Activated T-cell treated with anti-CD3 and anti-CD28 coated beads for 48 hours (primary cell): ENCODE data around the gene RBM4B.

Experiments used
- DNase-seq: peaks from one replicate; pipeline ENCODE4 v3.0.0-alpha.2; 2020; ENCODE audit warnings: low read depth

RBM4B gene

GRCh38 chr11:66707486-66707885 lies 29.8 kb upstream of the RBM4B start:
- no peak for DNase-seq

GRCh38 chr11:66706989-66707388 lies 29.3 kb upstream of the RBM4B start:
- no peak for DNase-seq

DNA sequence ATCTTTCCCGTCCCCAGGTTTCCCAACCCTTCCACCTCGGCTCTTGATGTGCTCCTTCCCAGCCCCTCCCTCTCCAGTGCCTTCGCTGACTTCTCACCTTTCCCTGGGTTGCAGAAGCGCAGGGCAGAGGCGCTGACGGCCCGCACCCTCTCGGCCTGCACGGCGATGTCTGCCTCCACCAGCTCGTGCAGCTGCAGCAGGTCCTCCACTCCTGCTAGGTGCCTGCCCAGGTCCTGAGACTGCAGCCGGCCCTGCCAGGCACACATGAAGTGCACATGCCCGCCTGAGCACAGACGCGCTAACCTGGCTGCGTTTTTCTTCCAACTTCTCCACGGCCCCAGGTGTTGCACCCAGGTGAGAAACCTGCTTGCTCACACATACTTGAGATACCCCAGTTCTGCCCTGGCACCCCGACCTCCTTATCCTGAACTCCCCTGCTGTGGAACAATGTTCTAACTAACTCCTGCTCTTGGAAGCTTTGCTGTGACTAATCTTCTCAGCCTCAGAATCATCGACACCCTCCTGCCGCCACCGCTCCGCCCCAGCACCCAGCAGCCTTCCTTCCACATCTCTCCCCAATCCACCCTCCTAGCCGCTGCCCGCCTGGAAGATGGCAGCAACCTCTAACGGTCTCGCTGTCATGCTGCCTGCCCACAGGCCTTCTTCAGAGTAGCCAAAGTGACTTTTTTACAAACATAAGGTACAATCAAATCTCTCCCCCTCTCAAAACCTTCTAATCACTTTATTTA lies 28.1 kb upstream of the RBM4B start:
- DNase-seq = no peak

DNA sequence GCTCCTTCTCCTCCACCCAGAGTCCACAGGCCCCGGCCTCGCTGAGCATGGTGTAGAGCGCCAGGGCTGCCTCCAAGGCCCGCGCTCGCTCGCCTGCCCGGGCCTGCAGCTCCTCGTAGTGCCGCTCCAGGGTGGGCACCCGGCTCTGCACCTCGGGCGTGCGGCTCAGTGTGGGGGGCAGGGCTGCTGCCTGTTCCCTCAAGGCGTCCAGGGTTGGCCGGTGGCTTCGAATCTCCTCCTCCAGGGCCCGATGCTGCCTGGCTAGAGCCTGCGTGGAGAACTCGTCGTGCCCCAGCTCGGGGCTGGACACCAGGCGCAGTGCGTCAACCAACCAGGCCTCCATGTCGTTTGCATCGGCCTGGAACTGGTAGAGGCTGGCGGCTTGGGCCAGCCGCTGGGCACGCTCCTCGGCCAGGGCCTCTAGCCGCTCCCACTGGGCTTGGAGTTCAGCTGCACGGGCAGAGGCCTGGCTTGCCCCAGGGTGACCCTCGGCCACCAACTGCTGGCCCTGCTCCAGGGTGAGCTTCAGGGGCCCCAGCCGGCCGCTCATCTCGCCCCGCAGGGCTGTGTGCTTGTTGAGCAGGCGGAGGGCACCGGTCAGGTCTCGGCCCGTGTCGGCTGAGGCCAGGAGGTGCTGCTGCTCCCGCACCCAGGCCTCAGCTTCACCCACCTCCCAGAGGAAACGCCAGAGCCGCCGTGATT lies 27.1 kb upstream of the RBM4B start:
- DNase-seq = no peak

GRCh38 chr11:66701432-66702240 lies 23.9 kb upstream of the RBM4B start:
- no peak for DNase-seq

- DNase-seq = no peak
These were observed 23.1 kb upstream of the RBM4B start for GRCh38 chr11:66700742-66701141.

DNA sequence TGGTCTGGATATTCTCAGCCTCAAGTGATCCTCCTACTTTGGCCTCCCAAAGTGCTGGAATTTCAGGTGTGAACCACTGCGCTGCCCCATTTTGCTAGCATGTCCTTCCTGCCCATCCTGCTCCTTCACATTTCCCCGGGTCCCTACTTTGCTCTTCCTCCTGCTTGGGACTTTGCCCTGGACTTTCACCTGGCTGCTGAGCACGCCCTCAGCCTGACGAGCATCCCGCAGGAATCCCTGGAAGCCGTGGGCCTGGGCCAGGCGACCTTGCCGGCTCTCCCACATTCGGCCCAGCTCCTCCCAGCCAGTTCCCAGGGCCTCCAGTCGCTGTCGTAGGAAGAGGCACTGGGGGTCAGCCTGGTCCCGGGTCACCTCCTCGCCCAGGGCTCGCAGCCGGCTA lies 22.6 kb upstream of the RBM4B start:
- DNase-seq = no peak

DNA sequence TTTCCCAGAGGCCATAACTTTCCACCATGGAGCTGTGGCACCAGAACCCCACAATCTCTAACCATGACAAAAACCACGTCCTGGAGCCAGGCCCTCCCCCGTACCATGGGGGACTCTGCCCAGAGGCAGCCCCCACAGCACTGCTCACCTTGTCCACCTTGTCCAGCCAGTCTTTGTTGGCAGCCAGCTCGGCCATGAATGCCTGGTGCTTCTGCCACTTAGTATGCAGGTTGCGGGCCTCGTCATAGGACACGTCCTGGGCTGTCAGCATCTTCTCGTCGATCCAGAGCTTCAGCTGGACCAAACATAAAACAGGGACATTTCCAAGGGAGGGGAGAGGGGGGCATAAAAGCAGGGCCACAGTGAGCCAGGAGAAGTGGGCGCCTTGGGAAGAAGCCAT lies 20.8 kb upstream of the RBM4B start:
- DNase-seq = no peak

DNA sequence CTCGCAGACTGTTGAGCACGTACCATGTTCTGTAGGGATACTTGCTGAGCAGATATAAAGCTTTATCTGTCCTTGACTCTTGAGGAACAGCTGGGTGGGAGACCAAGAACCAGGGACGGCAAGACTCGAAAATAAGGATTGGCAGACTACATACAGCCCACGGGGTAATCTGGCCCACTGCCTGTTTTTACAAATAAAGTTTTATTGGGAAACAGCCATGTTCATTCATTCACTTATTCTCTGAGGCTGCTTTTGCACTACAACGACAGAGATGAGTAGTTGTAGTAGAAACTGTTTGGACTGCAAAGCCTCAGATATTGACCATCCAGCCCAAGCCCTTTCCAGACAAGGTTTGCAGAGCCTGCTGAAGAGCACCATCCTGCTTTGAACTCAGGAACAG lies 20.3 kb upstream of the RBM4B start:
- no peak for DNase-seq

DNA sequence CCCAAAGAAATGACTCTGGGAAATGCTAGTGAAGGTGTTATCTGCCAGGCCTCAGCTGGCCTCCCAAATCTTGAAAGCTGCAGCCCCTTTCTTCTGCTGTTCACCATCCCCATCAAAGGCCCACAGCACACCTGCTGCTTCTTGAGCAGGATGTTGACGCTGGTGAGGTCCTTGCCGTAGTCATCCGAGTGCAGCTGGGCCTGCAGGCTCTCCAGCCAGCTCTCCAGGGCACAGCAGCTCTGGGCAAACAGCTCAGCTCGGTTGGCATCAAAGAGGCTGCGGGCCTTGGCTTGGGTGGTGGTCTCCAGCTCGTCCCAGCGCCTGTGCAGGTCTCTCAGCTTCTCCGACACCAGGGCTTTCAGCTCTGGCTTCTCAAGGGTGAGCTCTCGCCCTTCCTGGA lies 18.5 kb upstream of the RBM4B start:
- no peak for DNase-seq

GRCh38 chr11:66694732-66695207 lies 17.1 kb upstream of the RBM4B start:
- peak; percentile 73 for DNase-seq

- DNase-seq = no peak
These were observed 16.3 kb upstream of the RBM4B start for GRCh38 chr11:66694056-66694410.

GRCh38 chr11:66693356-66694055 lies 15.8 kb upstream of the RBM4B start:
- no peak for DNase-seq

DNA sequence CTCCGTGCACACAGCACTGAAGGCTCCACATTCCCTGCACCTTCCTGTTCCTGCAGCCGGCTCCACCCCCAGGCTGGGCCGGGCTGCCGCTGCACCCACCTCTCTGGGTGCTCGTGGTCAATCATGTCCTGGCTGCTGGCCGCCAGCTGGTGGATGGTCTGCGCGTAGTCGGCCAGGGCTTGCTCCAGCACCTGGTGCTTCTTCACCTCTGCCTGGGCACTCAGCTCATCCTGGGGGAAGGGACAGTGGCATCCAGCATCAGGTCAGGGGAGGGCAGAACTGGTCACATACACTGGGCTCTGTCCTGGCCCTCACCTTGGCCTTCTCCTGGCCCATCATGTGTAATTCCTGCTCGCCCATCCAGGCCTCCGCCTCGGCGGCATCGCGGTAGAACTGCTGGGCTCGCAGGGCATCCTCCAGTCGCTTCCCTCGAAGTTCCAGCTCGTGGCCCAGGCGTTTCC lies 15.2 kb upstream of the RBM4B start:
- DNase-seq = no peak

DNA sequence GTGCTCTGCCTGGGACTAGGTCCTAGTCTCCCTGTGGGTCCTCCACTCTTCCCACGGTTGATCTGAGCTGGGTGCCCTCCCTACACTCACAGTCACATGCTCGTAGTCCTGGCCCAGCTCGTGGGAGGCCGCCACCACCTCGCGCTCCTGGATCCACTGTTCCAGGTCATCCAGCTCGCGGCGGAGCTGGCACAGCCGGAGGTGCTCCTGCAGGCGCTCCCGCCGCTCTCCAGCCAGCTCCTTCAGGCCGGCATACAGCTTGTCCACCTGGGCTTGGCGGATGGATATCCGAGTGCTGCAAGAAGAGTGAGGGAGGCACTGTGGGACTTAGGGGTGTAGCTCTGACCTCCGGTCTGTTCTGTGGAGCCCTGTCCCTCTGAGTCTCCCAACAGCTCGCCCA lies 14.8 kb upstream of the RBM4B start:
- no peak for DNase-seq

GRCh38 chr11:66691311-66691980 lies 13.8 kb upstream of the RBM4B start:
- no peak for DNase-seq

DNA sequence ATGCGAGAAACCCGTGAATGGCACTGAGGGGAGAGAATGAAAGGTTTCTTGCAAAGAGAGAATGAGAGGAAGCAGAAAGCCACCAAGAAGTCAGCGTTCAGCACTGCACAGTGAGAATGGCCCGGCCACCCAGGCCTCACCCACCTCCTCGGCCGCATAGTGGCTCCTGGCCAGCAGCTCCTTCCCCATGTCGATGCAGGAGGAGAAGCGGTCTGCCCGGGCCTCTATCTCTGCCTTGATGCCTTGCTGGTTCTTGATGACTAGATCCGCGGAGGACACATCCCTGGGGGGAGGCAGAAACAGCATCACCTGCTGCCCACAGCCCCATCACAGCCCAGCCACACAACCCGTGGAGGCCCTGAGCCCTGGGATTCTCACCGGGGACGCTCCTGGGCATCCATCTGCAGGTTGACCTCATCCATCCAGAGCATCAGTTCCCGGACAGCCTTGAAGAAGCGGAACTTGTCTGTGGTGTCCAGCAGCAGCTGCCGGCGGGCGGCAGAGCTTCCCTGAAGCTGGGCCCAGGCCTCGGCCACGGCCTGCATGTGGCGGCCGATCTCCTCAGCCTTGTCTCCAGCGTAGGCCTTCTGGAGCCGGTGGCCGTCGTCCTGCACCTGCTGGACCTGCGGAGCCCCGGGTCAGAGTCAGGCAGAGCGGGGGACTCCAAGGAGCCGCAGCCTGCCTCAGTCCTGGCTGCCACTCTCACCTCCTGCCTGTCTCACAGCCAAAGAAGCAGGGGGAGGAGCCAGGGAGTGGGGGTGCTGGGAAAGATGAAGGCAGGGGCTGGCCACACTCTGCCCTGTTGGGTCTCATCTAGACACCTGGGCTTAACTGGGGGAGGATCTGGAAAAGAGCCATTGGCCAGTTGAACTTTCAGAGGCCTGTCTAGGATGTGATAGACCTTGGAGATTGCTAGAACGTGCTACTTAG lies 12.2 kb upstream of the RBM4B start:
- no peak for DNase-seq

GRCh38 chr11:66688561-66689534 lies 11.2 kb upstream of the RBM4B start:
- no peak for DNase-seq

DNA sequence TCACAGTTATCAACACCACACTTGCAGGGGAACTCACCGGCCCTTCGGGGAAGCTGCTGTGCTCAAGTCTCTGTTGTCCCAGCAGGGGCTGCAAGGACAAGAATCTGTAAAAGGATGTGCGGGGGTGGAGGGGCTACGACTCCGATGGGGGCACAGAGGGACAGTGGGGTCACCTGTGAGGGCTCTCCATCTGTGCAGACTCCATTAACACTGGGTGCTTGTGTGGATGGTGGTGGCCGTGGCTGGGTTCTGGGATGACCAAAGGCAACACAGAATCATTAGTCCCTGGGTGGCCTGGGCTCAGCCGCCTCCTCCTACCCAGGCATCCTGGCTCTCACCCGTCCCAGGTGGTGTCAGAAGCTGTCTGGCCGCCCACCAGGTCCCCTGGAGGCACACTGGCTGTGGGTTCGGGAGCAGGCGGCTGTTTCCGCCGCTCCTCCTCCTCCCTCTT lies 10.2 kb upstream of the RBM4B start:
- no peak for DNase-seq
